Glutamatergic neuron (in vitro differentiated cells): ENCODE results near the gene C16orf74. TPM values are rescaled to one million over a fixed set of nuclear protein-coding genes. Genes with fewer than 3 reads are reported as not detected.

Experiments used
- DNase-seq: peaks from one replicate; pipeline ENCODE4 v3.0.0; 2022
- H3K27ac Mint-ChIP-seq: one replicate; pipeline ENCODE4 v1.8.0; 2020; ENCODE audit warnings: mild to moderate bottlenecking, mixed read lengths, inconsistent platforms; ENCODE audit not compliant: unreplicated experiment
- H3K27me3 Mint-ChIP-seq: one replicate; pipeline ENCODE4 v1.8.0; 2020; ENCODE audit warnings: mild to moderate bottlenecking, moderate library complexity, mixed read lengths, inconsistent platforms; ENCODE audit not compliant: unreplicated experiment
- H3K36me3 Mint-ChIP-seq: one replicate; pipeline ENCODE4 v1.8.0; 2020; ENCODE audit warnings: mild to moderate bottlenecking, mixed read lengths, inconsistent platforms; ENCODE audit not compliant: unreplicated experiment
- H3K4me1 Mint-ChIP-seq: one replicate; pipeline ENCODE4 v1.8.0; 2020; ENCODE audit warnings: mild to moderate bottlenecking, low read depth, mixed read lengths, inconsistent platforms; ENCODE audit not compliant: unreplicated experiment
- H3K4me3 Mint-ChIP-seq: one replicate; pipeline ENCODE4 v1.8.0; 2020; ENCODE audit warnings: mild to moderate bottlenecking, mixed read lengths, inconsistent platforms; ENCODE audit not compliant: unreplicated experiment
- H3K9me3 Mint-ChIP-seq: one replicate; pipeline ENCODE4 v1.8.0; 2020; ENCODE audit warnings: mild to moderate bottlenecking, moderate library complexity, mixed read lengths, inconsistent platforms; ENCODE audit not compliant: unreplicated experiment
- microRNA-seq: library from miRNA; unstranded; fragments of <30 nt; microRNA quantifications from one replicate; pipeline ENCODE4, GENCODE V29; 2020; ENCODE audit not compliant: unreplicated experiment
- total RNA-seq: library from RNA; stranded (reverse); fragmentation: NEBNext Ultra II Directional; extraction: Animal tissue kit (Norgen Biotek cat#: 25700); gene quantifications from one replicate; pipeline ENCODE4 v1.2.1, GENCODE V29; 2021; ENCODE audit not compliant: unreplicated experiment
- TF ChIP-seq, protein P1 (sequence below): fragments of 200-600 bp; sonication (generic); IDR thresholded peaks from one replicate; pipeline ENCODE4 v1.5.0; 2021; ENCODE audit not compliant: partially characterized antibody, unreplicated experiment

C16orf74 gene
- total RNA-seq, 1 donor from 2014 or later, result 2.6 TPM

DNA sequence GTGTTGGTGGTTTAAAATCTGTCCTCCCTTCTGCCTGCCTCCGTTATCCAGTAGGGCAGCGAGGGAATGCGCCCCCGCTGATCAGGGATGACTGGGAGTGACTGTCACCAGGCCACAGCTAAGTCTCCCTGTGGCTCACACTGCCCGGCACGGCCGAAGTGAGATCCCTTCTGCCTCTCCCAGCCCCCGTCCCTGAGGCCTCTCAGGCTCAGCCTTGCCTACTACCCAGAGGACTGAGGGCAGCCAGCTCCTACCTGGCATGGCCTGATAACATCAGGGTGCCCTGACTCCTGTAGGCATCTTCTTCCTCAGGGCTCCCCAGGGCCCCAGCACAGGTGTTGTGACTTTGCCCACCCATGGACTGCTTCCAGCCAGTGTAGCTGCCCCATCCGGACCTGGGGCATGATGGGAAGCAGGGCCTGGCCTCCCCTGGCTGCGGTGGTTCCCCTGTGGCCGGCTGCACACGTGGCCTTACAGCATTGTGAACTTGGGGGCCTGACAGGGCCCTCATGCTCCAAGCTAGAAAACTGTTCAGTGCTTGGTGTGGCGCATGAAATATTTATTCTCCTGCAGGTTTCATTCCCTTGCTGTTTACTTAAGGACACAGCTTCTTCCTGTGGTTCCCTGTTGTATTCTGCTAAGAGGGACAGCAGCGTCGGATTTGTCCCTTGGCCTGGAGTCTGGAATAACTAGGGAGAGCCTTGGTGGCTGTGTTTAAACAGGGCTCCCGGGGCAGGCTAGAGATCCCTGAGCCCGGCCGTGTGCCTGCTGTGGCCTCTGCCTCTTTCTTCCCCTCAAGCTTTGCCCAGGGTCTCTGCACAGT lies 92.2 kb downstream of the C16orf74 start:
- TF ChIP-seq, protein P1, sequence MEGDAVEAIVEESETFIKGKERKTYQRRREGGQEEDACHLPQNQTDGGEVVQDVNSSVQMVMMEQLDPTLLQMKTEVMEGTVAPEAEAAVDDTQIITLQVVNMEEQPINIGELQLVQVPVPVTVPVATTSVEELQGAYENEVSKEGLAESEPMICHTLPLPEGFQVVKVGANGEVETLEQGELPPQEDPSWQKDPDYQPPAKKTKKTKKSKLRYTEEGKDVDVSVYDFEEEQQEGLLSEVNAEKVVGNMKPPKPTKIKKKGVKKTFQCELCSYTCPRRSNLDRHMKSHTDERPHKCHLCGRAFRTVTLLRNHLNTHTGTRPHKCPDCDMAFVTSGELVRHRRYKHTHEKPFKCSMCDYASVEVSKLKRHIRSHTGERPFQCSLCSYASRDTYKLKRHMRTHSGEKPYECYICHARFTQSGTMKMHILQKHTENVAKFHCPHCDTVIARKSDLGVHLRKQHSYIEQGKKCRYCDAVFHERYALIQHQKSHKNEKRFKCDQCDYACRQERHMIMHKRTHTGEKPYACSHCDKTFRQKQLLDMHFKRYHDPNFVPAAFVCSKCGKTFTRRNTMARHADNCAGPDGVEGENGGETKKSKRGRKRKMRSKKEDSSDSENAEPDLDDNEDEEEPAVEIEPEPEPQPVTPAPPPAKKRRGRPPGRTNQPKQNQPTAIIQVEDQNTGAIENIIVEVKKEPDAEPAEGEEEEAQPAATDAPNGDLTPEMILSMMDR, result no peak
- peaks cover 39% of the 10 kb centered on the region for H3K27me3 Mint-ChIP-seq
- peaks cover 26% of the 10 kb centered on the region for H3K4me1 Mint-ChIP-seq
- peaks cover 38% of the 10 kb centered on the region for H3K9me3 Mint-ChIP-seq
- DNase-seq, result no peak
- H3K36me3 Mint-ChIP-seq, result no peaks in the 10 kb centered on the region
- peak overlapping the region; percentile 86 for H3K27ac Mint-ChIP-seq
- H3K4me3 Mint-ChIP-seq, result no peak overlapping the region

DNA sequence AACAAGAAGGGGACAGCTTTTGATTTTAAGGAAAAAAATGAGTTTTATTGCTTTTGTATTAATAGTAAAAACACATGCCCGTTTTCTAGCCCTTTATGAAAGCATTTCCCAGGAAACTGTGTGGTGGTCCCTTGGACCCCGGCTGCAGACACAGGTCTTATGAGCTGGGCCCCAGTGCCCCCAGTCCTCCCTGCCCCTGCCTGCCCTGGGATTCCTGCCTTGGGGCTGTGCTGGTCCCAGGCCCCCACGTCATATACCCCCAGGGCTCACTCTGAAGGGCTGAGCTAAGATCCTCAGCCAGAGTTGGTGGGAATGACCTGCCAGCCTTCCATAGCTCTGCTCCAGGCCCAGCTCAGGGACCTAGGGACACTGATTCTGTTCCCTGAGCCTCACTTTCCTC lies 92.9 kb downstream of the C16orf74 start:
- Mint-ChIP-seq H3K27ac (peak overlapping the region; percentile 60), H3K36me3 (no peaks in the 10 kb centered on the region), H3K9me3 (peaks cover 36% of the 10 kb centered on the region), H3K4me1 (peaks cover 24% of the 10 kb centered on the region), H3K4me3 (no peak overlapping the region), H3K27me3 (peaks cover 36% of the 10 kb centered on the region)
- no peak for DNase-seq
- TF ChIP-seq, protein P1, result no peak

Small RNA genes within 50 kb of the gene (microRNA-seq; reads per million reads assigned to microRNA genes)
- 8.5 reads per million, percentile 44 among the genes with 10 or more reads in this experiment for gene MIR1910

Other genes starting within 250 kb of the C16orf74 start
- gene GSE1, start 137.8 kb downstream of the C16orf74 start, total RNA-seq, result 473 TPM
- gene GINS2, start 62.1 kb downstream of the C16orf74 start, total RNA-seq, result 7.1 TPM
- gene EMC8, start 48.4 kb upstream of the C16orf74 start, total RNA-seq, result 34.2 TPM
- 544 TPM for gene COX4I1, start 48.6 kb upstream of the C16orf74 start, total RNA-seq
- 1.0 TPM for gene IRF8, start 148.1 kb upstream of the C16orf74 start, total RNA-seq